HuH-7.5 (cell line): Measurements from ENCODE around the gene UBE2E2.

Experiments
- DNase-seq: peaks from one replicate; pipeline ENCODE4 v3.0.0; 2011; ENCODE audit warnings: low spot score

Gene UBE2E2

GRCh38 chr3:23440416-23441294, 237.5 kb downstream of the UBE2E2 start:
- no peak for DNase-seq

GRCh38 chr3:23442598-23443383, 239.7 kb downstream of the UBE2E2 start:
- no peak for DNase-seq

GRCh38 chr3:23444386-23444785, 241.3 kb downstream of the UBE2E2 start:
- no peak for DNase-seq

- DNase-seq = no peak
Measured at GRCh38 chr3:23446301-23446700, 243.2 kb downstream of the UBE2E2 start.

- no peak for DNase-seq
Measured at GRCh38 chr3:23448998-23449537, 245.9 kb downstream of the UBE2E2 start.

GRCh38 chr3:23450051-23450450, 246.9 kb downstream of the UBE2E2 start:
- no peak for DNase-seq

GRCh38 chr3:23450806-23451205, 247.7 kb downstream of the UBE2E2 start:
- DNase-seq = no peak

GRCh38 chr3:23452408-23452807, 249.3 kb downstream of the UBE2E2 start:
- DNase-seq = no peak

GRCh38 chr3:23455084-23455483, 252.0 kb downstream of the UBE2E2 start:
- no peak for DNase-seq

GRCh38 chr3:23455775-23456174, 252.6 kb downstream of the UBE2E2 start:
- no peak for DNase-seq

- no peak for DNase-seq
Measured at GRCh38 chr3:23457697-23458096, 254.6 kb downstream of the UBE2E2 start.

GRCh38 chr3:23459465-23459864, 256.3 kb downstream of the UBE2E2 start:
- no peak for DNase-seq

GRCh38 chr3:23459889-23460546, 256.9 kb downstream of the UBE2E2 start:
- no peak for DNase-seq

- no peak for DNase-seq
Measured at GRCh38 chr3:23461069-23461468, 257.9 kb downstream of the UBE2E2 start.

- DNase-seq = no peak
Measured at GRCh38 chr3:23463791-23464190, 260.7 kb downstream of the UBE2E2 start.

GRCh38 chr3:23465569-23465968, 262.4 kb downstream of the UBE2E2 start:
- DNase-seq = no peak

- DNase-seq = no peak
Measured at GRCh38 chr3:23468203-23468602, 265.1 kb downstream of the UBE2E2 start.

GRCh38 chr3:23474580-23475357, 271.6 kb downstream of the UBE2E2 start:
- no peak for DNase-seq

- DNase-seq = no peak
Measured at GRCh38 chr3:23475446-23475845, 272.3 kb downstream of the UBE2E2 start.

- no peak for DNase-seq
Measured at GRCh38 chr3:23479026-23479425, 275.9 kb downstream of the UBE2E2 start.

GRCh38 chr3:23479615-23480328, 276.6 kb downstream of the UBE2E2 start:
- no peak for DNase-seq
